GM21526 (cell line): ENCODE measurements around the gene MAPK8.

Experiments
- ATAC-seq: cut with Tn5 transposase; IDR thresholded peaks from one replicate; pipeline ENCODE4 v1.9.1; 2021; ENCODE audit warnings: moderate library complexity; ENCODE audit not compliant: unreplicated experiment, low FRiP score

The MAPK8 gene

DNA sequence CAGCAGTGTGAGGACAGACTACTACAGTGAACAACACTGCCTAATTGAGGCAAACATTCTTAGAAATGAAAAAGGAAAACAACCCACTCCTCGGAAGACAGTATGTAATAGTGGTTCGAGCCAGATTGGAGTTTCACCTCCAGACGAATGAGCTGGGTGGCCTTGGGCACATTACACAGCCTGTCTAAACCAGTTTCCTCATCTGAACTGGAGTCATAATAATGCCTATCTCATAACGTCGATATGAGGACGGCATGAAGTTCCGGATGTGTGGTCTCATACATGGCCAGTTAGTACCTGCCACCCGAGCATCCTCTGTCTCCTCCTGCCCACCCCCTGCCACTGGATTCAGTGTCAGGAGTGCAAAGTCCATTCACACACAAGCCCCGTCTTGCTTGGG is 16.2 kb upstream of the MAPK8 start:
- ATAC-seq, result no peak

DNA sequence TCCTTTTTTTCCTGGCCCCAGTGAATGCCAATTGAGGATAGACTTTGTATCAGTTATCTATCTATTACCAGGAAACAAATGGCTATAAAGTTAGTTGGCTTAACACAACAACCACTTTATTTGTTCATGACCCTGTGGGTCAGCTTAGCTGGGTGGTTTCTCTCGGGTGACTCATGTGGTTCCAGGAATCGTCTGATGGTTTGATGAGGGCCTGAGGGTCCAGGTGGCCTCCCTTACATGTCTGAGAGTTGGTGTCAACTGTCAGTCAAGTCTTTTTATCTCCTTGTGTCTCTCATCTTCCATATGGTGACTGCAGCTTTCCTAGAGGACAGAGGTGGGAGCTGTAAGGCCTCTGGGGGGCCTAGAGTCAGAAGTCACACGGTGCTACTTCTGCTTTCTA is 15.3 kb upstream of the MAPK8 start:
- ATAC-seq, result no peak

DNA sequence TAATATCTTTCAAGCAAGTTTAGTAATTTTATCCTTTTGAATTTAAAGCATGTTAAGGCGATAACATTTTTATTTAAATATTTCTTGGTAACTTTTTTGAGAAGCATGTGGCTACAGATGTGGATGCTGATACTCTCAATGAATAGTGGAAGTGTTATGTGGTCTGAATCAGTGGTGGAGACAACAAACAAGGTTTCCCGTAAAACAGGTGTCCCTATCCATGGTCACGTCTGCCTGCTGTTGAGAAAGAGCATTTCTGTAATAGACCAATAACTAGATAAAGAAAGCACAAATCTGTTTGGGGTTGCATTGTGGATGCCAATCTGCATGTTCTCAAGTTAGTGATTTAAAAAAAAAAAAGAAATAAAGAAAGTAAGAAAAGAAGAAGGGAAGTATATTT is 13.9 kb upstream of the MAPK8 start:
- ATAC-seq, result no peak

DNA sequence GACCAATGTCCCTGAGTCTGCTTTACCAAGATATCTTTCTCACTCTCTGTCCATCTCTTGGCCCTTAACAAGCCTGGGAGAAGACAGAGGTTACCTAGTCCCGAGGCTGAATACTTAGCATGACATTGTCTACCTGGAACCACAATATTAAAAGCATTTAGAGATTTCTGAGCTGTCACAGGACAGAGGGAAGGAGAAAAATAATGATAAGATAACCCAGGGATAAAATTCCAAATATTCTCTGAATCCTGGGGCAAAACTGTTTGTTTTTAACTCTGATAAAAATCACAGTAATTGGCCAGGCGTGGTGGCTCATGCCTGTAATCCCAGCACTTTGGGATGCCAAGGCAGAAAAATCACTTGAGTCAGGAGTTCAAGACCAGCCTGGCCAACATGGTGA is 12.0 kb upstream of the MAPK8 start:
- no peak for ATAC-seq

DNA sequence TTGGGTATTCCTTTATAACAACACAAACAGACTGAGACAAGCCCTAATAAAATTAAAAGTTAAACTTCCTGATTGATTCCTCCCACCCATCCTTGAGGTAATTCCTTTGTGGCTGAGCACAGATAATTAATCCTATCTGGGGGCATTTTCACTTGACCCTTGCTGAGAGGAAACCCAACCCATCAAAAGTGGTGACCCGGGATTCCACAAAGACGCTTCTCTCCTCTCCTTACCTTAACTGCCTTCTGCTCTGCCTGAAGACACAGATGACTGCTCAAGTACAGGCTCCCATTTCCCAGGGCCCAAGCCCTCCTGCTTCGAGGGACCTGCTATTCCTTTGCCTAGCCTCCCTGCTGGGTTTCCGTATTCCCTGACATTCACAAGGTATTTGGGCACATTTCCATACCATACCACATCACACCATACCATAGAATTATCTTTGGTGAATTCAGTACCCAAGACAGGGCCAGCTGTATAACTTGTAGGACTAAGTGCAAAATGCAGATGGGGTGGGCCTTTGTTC is 9.8 kb upstream of the MAPK8 start:
- ATAC-seq, result no peak

DNA sequence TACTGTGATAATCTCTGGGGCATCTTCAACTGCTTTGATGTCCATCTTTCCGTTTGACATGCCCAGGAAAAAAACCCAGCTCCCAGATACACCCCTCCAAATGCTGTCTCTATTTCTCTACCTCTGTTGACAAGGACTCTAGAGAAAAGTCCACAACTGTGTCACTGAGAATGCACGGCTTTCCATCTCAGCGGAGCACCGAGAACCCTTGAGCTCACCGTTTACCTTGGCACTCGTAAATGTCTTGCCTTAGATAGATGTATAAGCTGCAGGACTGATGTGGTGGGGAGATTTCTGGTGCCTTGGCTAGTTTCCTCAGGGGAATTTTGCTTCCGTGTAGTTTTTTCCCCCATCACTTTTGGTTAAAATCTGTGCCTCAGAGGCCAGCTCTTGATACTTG is 7.4 kb upstream of the MAPK8 start:
- no peak for ATAC-seq

DNA sequence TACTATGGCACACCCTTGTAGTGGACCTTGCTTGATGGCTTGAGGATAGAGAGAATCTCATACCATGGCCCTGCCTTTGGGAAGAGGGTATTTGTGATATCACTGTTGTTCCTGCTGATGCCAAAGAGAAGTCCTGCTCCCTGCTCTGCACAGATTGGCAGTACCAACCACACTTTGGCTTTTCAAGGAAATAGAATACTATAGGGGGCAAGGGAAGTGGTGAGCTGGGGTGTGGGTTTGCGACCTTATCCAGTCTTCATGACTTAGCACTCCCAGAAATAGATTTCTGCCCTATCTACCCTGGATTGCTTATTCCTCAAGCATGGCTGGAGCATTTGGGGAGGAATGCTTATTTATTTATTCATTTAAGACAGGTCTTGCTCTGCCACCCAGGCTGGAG is 6.8 kb upstream of the MAPK8 start:
- no peak for ATAC-seq

DNA sequence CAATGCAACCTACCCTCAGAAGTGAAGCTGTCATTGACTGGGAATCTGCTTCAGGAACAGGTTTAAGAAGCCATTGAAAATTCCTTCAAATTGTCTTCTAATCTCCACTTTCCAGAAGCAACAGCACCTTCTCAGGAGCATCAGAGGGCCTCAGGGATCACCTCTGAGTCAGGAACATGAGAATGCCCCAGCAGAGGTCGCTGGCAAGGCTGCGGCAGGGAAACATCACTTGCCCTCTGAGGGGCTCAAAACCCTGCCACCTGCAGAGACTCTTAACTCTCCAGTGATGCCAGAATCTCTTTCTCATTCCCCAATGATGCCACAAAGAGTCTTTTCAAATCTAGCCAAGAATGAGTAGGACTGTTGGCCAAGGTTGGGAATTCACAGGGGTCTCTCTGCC is 5.9 kb upstream of the MAPK8 start:
- no peak for ATAC-seq

DNA sequence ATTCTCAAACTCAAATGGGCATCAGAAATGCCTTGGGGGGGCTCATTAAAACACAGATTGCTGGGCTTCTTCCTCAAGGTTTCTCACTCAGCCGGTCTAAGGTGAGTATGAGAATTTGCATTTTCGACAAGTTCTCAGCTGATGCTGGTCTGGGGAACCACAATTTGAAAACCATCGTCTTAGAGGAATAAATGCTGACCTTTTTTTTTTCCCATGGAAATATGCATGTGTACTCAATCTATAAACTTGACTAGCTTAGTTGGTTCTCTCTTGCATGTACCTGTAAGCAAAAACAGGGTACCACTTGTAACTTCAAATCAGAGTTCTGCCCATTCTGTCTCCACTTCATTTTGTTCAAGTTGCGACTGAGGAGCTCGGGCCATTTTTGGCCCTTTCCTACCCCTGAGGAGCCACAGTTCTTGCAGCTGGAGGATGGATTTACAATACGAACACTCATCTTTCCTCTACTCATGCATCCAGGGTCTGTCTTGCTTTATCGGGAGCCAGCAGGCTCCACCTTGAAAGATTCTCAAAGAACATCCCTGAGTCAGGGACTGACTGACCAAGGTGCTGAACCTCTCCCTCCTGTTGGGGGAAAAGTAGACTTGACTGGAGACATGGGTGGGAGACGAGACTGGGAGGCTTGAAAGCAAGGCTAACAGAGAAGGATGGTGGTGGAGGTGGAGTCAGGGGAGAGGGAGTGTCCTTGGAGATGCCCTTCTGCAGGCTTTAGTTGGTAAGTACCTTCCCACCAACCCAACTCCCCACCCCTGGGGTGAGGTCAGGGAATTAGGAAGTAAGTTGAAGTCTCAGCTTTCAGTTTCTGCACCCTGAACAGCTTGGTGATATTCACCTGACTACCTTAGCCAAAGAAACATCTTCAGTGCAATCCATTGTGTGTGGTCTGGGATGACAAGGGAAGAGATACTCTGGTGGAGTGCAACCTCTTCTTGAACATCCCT is 3.7 kb upstream of the MAPK8 start:
- no peak for ATAC-seq

DNA sequence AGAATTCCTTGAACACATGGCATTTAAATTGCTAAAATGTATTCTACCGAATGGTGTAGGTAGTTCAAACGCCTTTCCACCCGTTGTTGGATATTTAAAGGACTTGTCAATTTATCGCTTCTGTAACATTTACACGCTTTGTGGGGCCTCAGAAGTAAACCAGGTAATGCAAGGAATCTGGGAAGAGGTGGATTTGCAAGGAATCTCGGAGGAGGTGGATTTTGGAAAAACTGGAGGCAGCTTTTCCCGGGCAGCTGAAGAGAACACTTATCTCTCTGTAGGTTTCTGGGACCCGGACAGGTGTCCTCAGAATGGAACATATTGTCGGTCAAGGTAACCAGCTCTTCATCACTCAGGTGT is 592 bp upstream of the MAPK8 start:
- no peak for ATAC-seq

DNA sequence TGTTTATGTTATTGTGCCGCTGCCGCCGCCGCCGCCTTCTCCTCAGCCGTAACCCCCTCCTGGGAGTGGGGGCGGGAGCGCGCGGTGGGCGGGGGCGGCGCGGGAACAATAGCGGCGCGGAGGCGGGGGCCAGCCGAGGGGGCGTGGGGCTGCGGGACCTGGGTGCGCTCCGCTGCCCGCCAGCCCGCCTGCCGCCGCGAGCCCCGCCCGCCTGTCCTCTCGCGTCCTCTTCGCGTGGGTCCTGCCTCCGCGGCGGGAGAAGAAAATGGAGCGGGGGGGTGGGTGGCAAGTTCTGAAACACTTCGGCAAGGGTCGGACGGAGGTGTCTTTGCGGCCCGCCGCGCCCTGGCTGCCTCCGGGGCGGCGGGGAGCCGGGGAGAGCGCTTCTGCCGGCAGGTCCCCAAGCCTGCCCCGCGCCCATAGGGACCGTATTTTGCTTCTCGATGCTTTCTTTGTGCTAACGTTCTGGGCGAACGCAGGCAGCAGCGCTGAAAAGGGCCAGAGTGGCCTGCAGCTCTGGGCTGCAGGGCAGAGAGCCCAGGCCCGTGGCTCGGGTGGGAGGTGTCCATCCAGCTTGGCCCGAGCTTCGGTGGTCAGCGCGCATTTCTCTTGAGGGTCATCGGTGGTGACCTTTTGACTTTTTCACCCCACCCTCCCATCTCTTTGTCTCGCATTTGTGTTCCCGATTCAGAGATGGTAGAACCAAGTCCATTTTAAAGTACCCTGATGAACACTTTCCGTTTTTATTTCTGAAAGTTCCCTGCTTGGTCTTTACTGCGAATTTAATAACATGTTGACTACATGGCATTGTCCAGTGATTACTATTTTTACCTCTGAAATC is 613 bp downstream of the MAPK8 start:
- ATAC-seq, result peak; percentile 29

DNA sequence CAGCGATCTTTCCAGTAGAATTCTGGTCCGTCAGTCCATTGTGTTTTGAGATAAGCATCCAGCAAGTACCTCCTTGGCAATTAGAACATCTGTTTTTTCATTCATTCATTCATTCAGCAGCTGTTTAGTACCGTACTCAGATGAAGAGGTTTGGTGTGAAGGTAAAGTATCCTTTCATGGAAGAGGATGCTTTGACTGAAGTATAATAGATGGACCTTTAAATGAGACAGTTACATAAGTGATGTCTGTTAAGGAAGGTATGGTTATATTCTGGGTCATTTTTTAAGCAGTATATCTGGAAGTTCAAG is 1.2 kb downstream of the MAPK8 start:
- no peak for ATAC-seq

DNA sequence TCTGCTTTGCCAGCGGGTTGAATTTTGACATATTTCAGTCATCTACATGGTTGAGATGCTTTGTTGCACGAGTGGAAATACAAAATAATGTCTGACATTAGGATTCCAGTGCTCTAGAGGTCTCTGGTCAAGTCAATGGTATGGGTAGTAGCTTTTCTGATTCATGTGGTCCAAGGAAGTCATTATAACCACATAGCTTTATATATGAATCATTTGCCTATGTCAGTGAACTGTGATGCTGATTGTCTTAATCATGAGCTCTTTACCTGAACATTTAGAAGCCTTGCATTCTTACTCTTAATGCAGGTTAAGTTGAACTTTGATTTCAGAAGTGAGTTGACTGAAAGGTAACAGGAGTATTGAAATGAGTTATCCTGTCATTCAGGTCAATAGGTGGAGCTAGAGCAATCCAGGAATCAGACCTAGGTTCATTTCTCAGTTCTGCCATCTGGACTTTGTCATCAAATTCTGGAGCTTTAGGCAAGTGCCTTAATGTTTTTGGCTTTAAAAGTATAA is 3.3 kb downstream of the MAPK8 start:
- ATAC-seq, result no peak

DNA sequence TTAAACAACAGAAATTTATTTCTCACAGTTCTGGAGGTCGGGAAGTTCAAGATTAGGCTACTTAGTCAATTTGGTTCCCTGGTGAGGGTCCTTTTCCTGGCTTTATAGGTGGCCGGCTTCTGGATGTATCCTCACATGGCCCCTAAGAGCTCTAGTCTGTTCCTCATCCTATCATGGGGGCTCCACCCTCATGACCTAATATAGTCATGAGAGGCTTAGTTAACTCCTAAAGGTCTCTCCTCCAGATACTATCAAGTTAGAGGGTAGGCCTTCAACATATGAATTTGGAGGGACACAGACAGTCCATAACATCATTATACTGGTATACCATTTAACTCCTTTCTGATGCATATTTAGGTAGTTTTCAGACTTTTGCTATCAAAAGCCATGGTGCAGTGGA is 7.6 kb downstream of the MAPK8 start:
- no peak for ATAC-seq

DNA sequence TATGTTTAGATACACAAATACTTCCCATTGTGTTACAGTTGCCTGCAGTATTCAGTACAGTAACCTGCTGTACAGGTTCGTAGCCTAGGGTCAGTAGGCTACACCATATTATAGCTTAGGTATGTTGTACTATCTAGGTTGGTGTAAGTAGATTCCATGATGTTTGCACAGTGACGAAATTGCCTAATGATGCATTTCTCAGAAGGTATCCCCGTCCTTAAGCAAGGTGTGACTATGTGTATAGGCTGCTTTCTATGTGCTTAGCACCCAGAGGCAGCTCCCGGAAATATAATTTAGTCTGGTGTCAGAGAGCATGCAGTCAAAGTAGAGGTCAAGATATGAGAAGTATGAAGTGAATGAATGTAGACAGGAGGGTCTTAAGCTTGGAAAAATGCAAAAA is 9.8 kb downstream of the MAPK8 start:
- no peak for ATAC-seq

DNA sequence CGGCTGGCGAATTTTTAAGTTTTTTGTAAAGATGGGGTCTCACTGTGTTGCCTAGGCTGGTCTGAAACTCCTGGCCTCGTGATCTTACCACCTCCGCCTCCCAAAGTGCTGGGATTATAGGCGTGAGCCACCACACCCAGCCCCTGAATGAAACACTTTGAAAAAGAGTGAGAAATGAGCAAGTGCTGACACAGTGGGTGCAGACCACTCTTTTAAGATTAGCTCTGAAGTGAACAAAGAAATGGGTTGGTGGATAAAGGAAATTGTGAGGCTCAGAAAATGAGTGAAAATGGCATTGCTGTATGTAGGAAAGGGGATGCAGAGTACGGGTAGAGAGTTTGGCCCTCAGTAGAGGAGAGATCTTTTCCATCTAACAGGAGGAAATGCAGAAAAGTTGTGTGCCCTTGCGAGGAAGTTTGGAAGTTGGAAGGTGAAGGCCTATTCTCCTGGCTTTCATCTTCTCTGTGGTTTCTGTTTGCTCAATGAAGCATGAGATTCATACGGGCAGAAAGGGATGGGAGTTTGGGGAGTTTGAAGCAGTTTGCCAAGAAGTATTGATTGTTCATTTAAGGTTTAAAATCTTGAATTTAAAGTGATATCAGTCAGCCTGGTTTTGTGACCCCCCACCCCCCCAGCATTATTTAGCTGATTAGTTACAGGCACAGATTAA is 11.0 kb downstream of the MAPK8 start:
- ATAC-seq, result no peak

DNA sequence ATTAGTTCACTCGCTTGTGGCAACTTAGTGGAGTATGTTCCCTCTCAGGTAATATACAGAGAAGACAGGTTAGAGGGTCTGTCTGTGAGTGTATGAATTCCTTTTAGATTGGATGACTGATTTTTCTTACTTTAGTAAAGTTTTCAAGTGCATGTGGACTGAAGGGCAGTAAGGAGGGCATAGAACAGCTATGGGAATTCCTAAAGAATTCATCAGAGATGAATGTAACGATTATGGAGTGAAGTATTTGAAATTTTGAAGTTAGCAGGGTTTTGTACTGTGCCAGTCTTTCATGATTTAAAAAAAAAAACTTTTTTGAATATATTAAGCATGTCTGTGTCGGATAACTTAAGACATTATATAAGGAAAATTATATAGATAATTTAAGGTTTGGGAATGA is 15.5 kb downstream of the MAPK8 start:
- ATAC-seq, result no peak

DNA sequence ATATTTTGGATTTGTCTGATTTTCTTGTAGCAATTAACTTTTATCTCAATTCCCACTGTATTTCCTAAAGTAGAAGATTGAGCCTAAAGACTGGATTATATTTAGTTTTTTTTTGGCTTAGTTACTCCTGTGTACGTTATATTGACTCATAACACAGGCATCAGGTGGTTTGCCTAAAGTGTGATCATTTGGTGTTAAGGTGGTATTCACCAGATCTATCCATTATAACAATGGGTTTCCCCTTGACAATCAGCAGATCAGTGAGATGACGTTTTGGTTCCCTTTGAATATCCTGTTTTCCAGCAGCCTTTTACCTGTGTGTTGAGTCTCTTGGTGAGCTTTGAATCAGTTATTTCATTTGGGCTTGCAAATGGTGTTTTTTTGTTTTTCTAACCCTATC is 18.1 kb downstream of the MAPK8 start:
- no peak for ATAC-seq

DNA sequence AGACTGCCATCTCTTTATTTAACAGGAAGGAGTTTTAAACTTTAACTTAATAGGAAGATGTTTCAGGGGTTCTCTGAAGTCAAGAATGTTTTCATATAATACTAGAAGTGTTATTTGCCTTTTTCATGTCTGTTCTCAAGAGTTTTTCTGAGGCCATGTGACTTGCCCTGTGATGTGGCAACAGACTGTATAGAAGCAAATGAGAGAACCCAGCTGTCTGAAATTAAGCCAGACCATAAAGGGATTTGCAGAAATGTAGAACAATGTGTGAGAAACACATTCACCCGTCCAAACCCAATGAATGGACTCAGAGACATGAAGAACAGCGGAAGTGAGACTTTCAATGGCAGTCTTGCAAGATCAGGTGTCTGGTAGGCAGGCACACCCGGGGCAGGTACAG is 23.8 kb downstream of the MAPK8 start:
- ATAC-seq, result no peak

DNA sequence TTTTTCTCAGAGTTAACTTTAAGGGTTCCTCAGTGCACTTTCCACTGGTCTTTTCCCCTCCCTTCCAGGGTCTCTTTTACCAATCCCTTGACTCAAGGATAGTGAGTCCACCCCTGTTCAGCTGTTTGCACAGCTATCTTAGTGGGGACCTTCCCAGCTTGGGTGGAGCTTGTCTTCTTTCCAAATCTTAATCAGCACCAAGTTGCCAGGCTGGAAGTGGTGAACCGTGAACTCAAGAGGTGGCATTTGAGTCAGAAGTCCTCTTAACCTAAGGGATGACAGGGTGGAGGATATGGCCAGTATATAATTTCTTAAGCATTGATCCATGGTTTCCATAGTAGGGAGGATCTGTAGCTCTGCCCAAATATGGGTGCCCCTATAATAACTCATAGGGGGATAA is 25.0 kb downstream of the MAPK8 start:
- ATAC-seq, result no peak
